ENCODE results near the gene IDH2. TPM values are rescaled to one million over a fixed set of nuclear protein-coding genes. Genes with fewer than 3 reads are reported as not detected.
A peak's percentile ranks its signal among the peaks of the same experiment; 100 is the strongest.

IDH2 gene
- total and polyA plus RNA-seq, 2 of the 13 experiments (the other 11 are each of a cell fraction or from before 2014, with no cell fraction given), result 121 to 145 TPM

GRCh38 chr15:90038632-90039095, 63.6 kb downstream of the IDH2 start (continued):
- TF ChIP-seq MEIS2 (CRISPR knock-in tag; IDR thresholded peaks at IDR 0.05) (no peak), FOXP1 (IDR thresholded peaks at IDR 0.05) (0 out of 2 replicates have a peak, but pooled peaks have one; percentile 5), FOXP1 (CRISPR knock-in tag; IDR thresholded peaks at IDR 0.05) (peak; percentile 55; the same call in 1 of the 2 replicates), HMG20A (CRISPR knock-in tag; IDR thresholded peaks at IDR 0.05; ENCODE audit: borderline replicate concordance) (peak; percentile 55; the same call in 1 of the 2 replicates), RFXANK (CRISPR knock-in tag; IDR thresholded peaks at IDR 0.05) (no peak), KLF12 (CRISPR knock-in tag; IDR thresholded peaks at IDR 0.05; ENCODE audit: borderline replicate concordance) (no peak), ZNF468 (CRISPR knock-in tag; IDR thresholded peaks at IDR 0.05) (0 out of 2 replicates have a peak, but pooled peaks have one; percentile 22), RCOR2 (CRISPR knock-in tag; IDR thresholded peaks at IDR 0.05) (peak; percentile 55; the same call in 1 of the 2 replicates), ZFYVE20 (CRISPR knock-in tag; IDR thresholded peaks at IDR 0.05; ENCODE audit: borderline replicate concordance, low read depth) (no peak), SMARCE1 (IDR thresholded peaks at IDR 0.05; ENCODE audit: borderline replicate concordance) (no peak), ISL2 (CRISPR knock-in tag; IDR thresholded peaks at IDR 0.05) (0 out of 2 replicates have a peak, but pooled peaks have one; percentile 40), ZNF292 (CRISPR knock-in tag; IDR thresholded peaks at IDR 0.05; ENCODE audit: borderline replicate concordance, low read depth) (peak; percentile 67; the same call in 1 of the 2 replicates), DNMT1 (CRISPR knock-in tag; IDR thresholded peaks at IDR 0.05) (no peak), GATA4 (IDR thresholded peaks at IDR 0.05; ENCODE audit: borderline replicate concordance, low read depth) (no peak), RBFOX2 (IDR thresholded peaks at IDR 0.05; ENCODE audit: low read depth, low read length) (no peak), ZNF556 (CRISPR knock-in tag; IDR thresholded peaks at IDR 0.05; ENCODE audit: borderline replicate concordance) (peak; percentile 43; the same call in 1 of the 2 replicates), YEATS4 (CRISPR knock-in tag; IDR thresholded peaks at IDR 0.05; ENCODE audit: borderline replicate concordance) (no peak), ARID3A (IDR thresholded peaks at IDR 0.05; ENCODE audit: low read depth, low read length) (peak; percentile 52; the same call in 1 of the 2 replicates), ZMAT3 (CRISPR knock-in tag; conservative IDR thresholded peaks at IDR 0.05) (no peak), NFIC (IDR thresholded peaks at IDR 0.05; ENCODE audit: low read length) (0 out of 2 replicates have a peak, but pooled peaks have one; percentile 64), RXRB (CRISPR knock-in tag; IDR thresholded peaks at IDR 0.05; ENCODE audit: borderline replicate concordance) (peak; percentile 65; the same call in 1 of the 2 replicates), ZNF788 (CRISPR knock-in tag; IDR thresholded peaks at IDR 0.05; ENCODE audit: borderline replicate concordance) (0 out of 2 replicates have a peak, but pooled peaks have one; percentile 66), HDAC2 (CRISPR knock-in tag; IDR thresholded peaks at IDR 0.05) (peak; percentile 55), POGZ (CRISPR knock-in tag; IDR thresholded peaks at IDR 0.05) (peak; percentile 34; the same call in 1 of the 2 replicates)
- TF ChIP-seq, protein P1, sequence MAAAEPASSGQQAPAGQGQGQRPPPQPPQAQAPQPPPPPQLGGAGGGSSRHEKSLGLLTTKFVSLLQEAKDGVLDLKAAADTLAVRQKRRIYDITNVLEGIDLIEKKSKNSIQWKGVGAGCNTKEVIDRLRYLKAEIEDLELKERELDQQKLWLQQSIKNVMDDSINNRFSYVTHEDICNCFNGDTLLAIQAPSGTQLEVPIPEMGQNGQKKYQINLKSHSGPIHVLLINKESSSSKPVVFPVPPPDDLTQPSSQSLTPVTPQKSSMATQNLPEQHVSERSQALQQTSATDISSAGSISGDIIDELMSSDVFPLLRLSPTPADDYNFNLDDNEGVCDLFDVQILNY (CRISPR knock-in tag; conservative IDR thresholded peaks at IDR 0.05), result no peak
- TF ChIP-seq, protein P2, sequence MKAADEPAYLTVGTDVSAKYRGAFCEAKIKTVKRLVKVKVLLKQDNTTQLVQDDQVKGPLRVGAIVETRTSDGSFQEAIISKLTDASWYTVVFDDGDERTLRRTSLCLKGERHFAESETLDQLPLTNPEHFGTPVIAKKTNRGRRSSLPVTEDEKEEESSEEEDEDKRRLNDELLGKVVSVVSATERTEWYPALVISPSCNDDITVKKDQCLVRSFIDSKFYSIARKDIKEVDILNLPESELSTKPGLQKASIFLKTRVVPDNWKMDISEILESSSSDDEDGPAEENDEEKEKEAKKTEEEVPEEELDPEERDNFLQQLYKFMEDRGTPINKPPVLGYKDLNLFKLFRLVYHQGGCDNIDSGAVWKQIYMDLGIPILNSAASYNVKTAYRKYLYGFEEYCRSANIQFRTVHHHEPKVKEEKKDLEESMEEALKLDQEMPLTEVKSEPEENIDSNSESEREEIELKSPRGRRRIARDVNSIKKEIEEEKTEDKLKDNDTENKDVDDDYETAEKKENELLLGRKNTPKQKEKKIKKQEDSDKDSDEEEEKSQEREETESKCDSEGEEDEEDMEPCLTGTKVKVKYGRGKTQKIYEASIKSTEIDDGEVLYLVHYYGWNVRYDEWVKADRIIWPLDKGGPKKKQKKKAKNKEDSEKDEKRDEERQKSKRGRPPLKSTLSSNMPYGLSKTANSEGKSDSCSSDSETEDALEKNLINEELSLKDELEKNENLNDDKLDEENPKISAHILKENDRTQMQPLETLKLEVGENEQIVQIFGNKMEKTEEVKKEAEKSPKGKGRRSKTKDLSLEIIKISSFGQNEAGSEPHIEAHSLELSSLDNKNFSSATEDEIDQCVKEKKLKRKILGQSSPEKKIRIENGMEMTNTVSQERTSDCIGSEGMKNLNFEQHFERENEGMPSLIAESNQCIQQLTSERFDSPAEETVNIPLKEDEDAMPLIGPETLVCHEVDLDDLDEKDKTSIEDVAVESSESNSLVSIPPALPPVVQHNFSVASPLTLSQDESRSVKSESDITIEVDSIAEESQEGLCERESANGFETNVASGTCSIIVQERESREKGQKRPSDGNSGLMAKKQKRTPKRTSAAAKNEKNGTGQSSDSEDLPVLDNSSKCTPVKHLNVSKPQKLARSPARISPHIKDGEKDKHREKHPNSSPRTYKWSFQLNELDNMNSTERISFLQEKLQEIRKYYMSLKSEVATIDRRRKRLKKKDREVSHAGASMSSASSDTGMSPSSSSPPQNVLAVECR (CRISPR knock-in tag; IDR thresholded peaks at IDR 0.05; ENCODE audit: borderline replicate concordance), result peak; percentile 35; the same call in 1 of the 2 replicates
